ENCODE data around the gene NCKAP5L. TPM values are rescaled to one million over a fixed set of nuclear protein-coding genes. Genes with fewer than 3 reads are reported as not detected.

The NCKAP5L gene
- total RNA-seq, 2 donors from 2014 or later = 10.1 to 13.2 TPM

DNA sequence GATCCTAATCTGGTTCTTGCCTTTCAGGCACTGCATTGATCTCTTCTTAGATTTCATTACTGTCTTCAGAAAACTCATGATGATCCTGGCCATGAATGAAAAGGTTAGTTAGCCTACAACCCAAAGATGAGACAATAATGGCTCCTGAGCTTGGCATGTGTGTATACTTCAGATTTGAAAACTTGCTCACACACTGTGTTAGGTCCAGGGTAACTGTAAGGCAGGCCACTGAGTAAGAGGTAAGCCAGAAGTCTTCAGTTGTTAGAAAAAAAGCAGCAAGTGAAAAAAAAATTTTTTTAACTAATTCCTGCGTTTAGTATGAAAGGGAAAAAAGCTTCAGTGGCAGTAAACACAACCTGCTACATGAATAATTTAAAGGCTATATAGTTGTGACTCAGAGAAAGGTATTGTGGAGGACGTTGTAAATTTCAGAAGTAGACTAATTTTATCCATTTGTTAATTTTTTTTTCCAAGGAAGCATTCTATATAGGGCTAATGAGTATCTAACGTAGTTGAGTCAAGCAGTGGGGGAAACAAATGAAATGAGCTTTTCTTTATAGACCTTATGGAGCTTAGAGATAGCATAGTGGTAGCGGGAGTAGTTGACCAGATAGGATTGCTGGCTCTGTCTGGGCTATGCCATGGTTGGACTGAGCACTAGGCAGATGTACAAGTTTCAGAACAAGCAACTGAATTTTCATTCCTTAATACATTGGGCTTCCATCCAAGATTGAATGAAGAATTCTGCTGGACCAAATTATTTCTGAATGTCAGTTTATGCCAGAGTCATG, 66.3 kb downstream of the NCKAP5L start:
- H3K9me3 ChIP-seq = no peaks in the 10 kb centered on the region
- no peaks in the 10 kb centered on the region for H3K27me3 ChIP-seq
- WGBS, 2 donors = 79 to 87% methylated on average over 4 of the region's 4 CpGs
- intact Hi-C loops (cut with DNase I) = no loop called here
- H3K36me3 ChIP-seq (replicated peaks in 1 of 2; ENCODE audit: insufficient read depth in 1 of 2, low read depth in 2 of 2) = peaks cover 27 to 59% of the 10 kb centered on the region in 2 donors
- no peak for ATAC-seq
- H3K27ac ChIP-seq = no peak overlapping the region
- TF ChIP-seq CTCF (IDR thresholded peaks at IDR 0.05) (no peak), POLR2A (IDR thresholded peaks at IDR 0.05) (no peak)
- no peaks in the 10 kb centered on the region for H3K4me1 ChIP-seq
- no peak overlapping the region for H3K4me3 ChIP-seq
- DNase-seq = no peak

DNA sequence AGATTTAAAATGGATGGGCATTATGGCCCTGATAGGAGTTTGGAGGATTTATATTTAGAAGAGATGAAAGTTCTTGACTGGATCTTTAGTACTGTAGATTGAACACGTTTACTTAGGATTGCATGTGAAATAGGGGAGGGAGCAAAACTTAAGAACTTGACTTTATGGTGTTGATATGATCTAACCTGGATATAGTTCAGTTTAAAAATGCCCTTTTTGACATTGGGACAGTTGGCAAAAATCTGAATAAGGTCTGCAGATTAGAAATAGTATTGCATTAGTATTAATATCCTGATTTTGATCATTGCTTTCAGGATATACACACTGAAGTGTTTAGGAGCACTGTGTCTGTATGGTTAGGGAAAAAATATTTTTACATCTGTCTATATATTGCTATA, 77.2 kb downstream of the NCKAP5L start:
- no peak for TF ChIP-seq POLR2A (IDR thresholded peaks at IDR 0.05)
- no peak for TF ChIP-seq CTCF (IDR thresholded peaks at IDR 0.05)
- Histone ChIP-seq H3K4me1 (peaks cover 56% of the 10 kb centered on the region), H3K27ac (no peak overlapping the region), H3K27me3 (no peaks in the 10 kb centered on the region), H3K36me3 (replicated peaks in 1 of 2; ENCODE audit: insufficient read depth in 1 of 2, low read depth in 2 of 2) (peaks cover 3 to 10% of the 10 kb centered on the region in 2 donors), H3K9me3 (no peaks in the 10 kb centered on the region), H3K4me3 (no peak overlapping the region)
- DNase-seq = no peak
- ATAC-seq = no peak
- 18 to 23% methylated on average over 1 of the region's 1 CpG for WGBS, 2 donors
- intact Hi-C loops (cut with DNase I) = no loop called here

DNA sequence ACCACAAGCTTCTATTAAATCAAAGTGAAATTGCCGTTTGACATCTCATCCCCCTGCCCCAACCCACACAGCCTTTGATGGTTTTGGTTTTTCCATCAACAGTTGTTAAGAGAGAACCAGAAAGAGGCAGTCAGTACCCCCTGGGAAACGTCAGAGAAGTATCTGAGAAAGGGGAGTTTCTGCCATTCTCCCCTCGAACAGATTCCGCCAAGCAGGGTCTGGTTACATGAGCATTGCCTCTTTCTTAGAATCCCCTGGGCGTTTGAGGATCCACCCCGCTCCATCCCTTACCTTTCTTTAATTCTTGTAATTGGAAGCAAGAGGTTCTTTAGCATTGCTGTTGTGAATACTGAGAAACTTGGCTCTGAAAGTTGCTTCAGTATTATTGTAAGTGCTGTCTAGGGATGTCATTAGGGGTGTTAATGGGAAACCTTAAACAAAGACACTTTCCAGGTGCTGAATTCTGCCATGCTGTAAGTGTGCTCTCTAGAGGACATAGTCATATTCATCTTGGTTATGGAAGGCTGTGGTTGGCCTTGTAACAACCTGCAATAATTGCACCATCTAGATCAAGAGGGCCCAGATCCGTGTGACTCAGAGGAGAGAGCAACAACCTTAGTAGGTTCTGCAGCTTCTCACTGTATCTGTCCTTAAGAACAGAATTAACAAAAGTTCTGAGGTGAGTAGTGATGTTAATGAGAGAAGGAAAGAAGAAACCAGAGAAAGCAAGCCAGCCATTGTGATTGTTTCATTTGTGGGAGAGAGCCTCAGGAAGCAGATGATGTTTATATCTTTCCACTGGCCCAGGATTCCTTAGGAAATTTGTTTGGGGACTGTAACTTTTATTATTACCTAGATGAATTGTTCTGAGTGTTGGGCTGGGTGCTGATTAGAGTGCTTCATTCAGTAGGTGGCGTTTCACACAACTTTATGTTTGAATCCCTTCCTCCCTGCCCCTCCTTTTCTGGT, 77.9 kb downstream of the NCKAP5L start:
- intact Hi-C loops (cut with DNase I) = no loop called here
- Histone ChIP-seq H3K4me3 (no peak overlapping the region), H3K36me3 (replicated peaks in 1 of 2; ENCODE audit: insufficient read depth in 1 of 2, low read depth in 2 of 2) (peaks cover 3 to 7% of the 10 kb centered on the region in 2 donors), H3K27ac (no peak overlapping the region), H3K4me1 (peaks cover 58% of the 10 kb centered on the region), H3K27me3 (no peaks in the 10 kb centered on the region), H3K9me3 (no peaks in the 10 kb centered on the region)
- no peak for DNase-seq
- ATAC-seq = no peak
- WGBS, 2 donors = 65 to 68% methylated on average over 8 of the region's 8 CpGs
- TF ChIP-seq CTCF (IDR thresholded peaks at IDR 0.05) = no peak
- TF ChIP-seq POLR2A (IDR thresholded peaks at IDR 0.05) = no peak

- no peak overlapping the region for H3K4me3 ChIP-seq
- no peak overlapping the region for H3K27ac ChIP-seq
- intact Hi-C loops (cut with DNase I) = no loop called here
- H3K4me1 ChIP-seq = peaks cover 72% of the 10 kb centered on the region
- no peaks in the 10 kb centered on the region for H3K27me3 ChIP-seq
- H3K9me3 ChIP-seq = no peaks in the 10 kb centered on the region
- ATAC-seq (no peak), DNase-seq (no peak)
- 28 to 34% methylated on average over 3 of the region's 3 CpGs for WGBS, 2 donors
- TF ChIP-seq POLR2A (IDR thresholded peaks at IDR 0.05) = no peak
- peaks cover 0 to 4% of the 10 kb centered on the region in 2 donors for H3K36me3 ChIP-seq (replicated peaks in 1 of 2; ENCODE audit: insufficient read depth in 1 of 2, low read depth in 2 of 2)
Observed at GRCh38 chr12:49748800-49749199, 79.4 kb downstream of the NCKAP5L start.

DNA sequence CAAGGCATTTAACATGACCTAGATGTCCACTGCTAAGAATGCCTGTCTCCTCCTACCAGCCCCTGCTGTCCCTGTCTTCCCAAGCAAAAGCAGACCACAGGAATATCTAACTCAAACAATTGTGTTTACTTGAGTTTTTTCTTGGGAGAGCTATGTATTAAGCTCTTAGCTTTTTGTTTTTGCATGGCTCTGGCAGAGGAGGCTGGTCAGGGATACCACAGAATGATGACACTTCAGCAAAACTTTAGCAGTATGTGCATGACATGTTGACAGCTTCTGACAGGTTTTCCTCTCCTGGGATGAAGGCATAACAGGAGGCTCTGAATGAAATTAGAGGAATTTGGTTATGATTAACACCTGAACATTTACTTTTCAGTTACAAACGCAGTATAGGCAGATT, 79.9 kb downstream of the NCKAP5L start:
- Histone ChIP-seq H3K36me3 (replicated peaks in 1 of 2; ENCODE audit: insufficient read depth in 1 of 2, low read depth in 2 of 2) (peaks cover 0 to 3% of the 10 kb centered on the region in 2 donors), H3K4me3 (no peak overlapping the region), H3K27ac (no peak overlapping the region), H3K27me3 (no peaks in the 10 kb centered on the region), H3K4me1 (peaks cover 77% of the 10 kb centered on the region), H3K9me3 (no peaks in the 10 kb centered on the region)
- ATAC-seq (no peak), DNase-seq (no peak)
- no peak for TF ChIP-seq POLR2A (IDR thresholded peaks at IDR 0.05)
- TF ChIP-seq CTCF (IDR thresholded peaks at IDR 0.05) = no peak
- intact Hi-C loops (cut with DNase I) = no loop called here
- WGBS, 2 donors = 17 to 44% methylated on average over 1 of the region's 1 CpG

Measured in body of pancreas (tissue), 4 donors.